Measurements from ENCODE around the gene MYL11.
A peak's percentile ranks its signal among the peaks of the same experiment; 100 is the strongest.
"Not testable (repeated sequence)": the region's sequence is repeated elsewhere in the genome, so short reads cannot be mapped to it uniquely, and the experiment has no call there.

GRCh38 chr16:30334473-30334989 is 40.1 kb upstream of the MYL11 start:
- TF ChIP-seq POLR2A (IDR thresholded peaks at IDR 0.05; ENCODE audit: low read length) = peak; percentile 9
- TF ChIP-seq GATA1 (IDR thresholded peaks at IDR 0.05; ENCODE audit: low read depth, low read length) = not testable (repeated sequence)
